HEK293T (cell line): Measurements from ENCODE around the gene HDLBP.

Source experiments
- ARNT ChIP-seq: fragments of 450-650 bp; IDR thresholded peaks from 2 replicates; pipeline ENCODE4 v1.6.1; 2017; ENCODE audit warnings: mild to moderate bottlenecking
- BHLHE40 ChIP-seq: fragments of 450-650 bp; IDR thresholded peaks from 2 replicates; pipeline ENCODE4 v1.6.1; 2016; ENCODE audit warnings: mild to moderate bottlenecking, moderate library complexity, borderline replicate concordance
- CTBP1 ChIP-seq: fragments of 450-650 bp; IDR thresholded peaks from 2 replicates; pipeline ENCODE4 v1.6.1; 2016; ENCODE audit warnings: borderline replicate concordance
- ELF4 ChIP-seq: fragments of 450-650 bp; IDR thresholded peaks from 2 replicates; pipeline ENCODE4 v1.6.1; 2017; ENCODE audit warnings: antibody characterized with exemption
- FOXA1 ChIP-seq: fragments of 450-650 bp; IDR thresholded peaks from 2 replicates; pipeline ENCODE4 v1.6.1; 2016; ENCODE audit warnings: mild to moderate bottlenecking
- FOXM1 ChIP-seq: fragments of 450-650 bp; IDR thresholded peaks from 2 replicates; pipeline ENCODE4 v1.6.1; 2017; ENCODE audit warnings: mild to moderate bottlenecking, borderline replicate concordance
- L3MBTL2 ChIP-seq: fragments of 450-650 bp; conservative IDR thresholded peaks from 2 replicates; pipeline ENCODE4 v1.6.1; 2016; ENCODE audit warnings: mild to moderate bottlenecking
- NFRKB ChIP-seq: fragments of 450-650 bp; IDR thresholded peaks from 2 replicates; pipeline ENCODE4 v1.6.1; 2016; ENCODE audit warnings: mild to moderate bottlenecking, moderate library complexity
- SP1 ChIP-seq: fragments of 450-650 bp; IDR thresholded peaks from 2 replicates; pipeline ENCODE4 v1.6.1; 2017
- SUZ12 ChIP-seq: fragments of 450-650 bp; IDR thresholded peaks from 2 replicates; pipeline ENCODE4 v1.6.1; 2016; ENCODE audit warnings: mild to moderate bottlenecking
- ZNF384 ChIP-seq: fragments of 450-650 bp; IDR thresholded peaks from 2 replicates; pipeline ENCODE4 v1.6.1; 2016

DNA sequence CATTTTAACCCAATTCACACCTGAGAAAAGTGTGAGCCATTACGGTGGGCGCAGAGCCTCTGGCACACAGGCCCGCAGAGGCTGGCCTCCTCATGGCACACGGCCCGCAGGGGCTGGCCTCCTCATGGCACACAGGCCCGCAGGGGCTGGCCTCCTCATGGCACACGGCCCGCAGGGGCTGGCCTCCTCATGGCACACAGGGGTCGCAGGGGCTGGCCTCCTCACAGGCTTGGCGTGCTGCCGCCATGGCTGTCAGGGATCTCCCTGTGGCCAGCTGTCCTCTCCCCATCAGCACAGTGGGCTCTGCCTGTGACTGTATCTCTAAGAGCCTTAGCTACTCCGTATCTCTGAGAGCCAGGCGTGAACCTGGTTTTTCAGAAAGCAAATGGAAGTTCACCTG is 102.4 kb downstream of the HDLBP start:
- TF ChIP-seq FOXM1 (no peak), ELF4 (no peak), ZNF384 (no peak), SUZ12 (no peak), CTBP1 (no peak), NFRKB (no peak), SP1 (no peak), L3MBTL2 (no peak), ARNT (no peak), FOXA1 (no peak), BHLHE40 (no peak)
